Measurements from ENCODE around the gene PPP6R3.

Gene PPP6R3

DNA sequence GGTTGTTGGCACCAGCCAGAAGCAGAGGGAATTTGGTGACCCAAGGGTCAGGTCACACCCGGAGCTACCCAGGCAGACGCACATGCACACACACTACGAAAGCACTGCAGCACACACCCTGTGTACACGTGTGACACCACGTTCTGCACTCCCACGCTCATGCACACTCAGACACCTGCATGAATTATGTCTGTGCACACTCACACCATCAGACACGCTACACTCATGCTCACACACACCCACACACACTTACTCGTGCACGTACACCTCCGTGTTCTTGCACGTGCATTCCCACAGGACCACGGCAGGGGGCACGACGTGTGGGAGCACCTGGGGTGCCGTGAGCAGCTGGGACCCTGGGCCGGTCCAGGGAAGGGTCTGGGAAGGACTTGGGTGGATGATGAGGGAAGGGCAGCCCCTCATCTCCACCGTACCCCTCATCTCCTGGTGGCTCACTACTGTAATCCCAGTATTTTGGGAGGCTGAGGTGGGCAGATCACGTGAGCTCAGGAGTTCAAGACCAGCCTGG is 203.0 kb downstream of the PPP6R3 start:
- in situ Hi-C loops (cut with MboI; ENCODE audit: low sequenced_read_pairs, unreplicated experiment) = no loop called here
- DNase-seq (ENCODE audit: low spot score) = no peak
- TF ChIP-seq, protein P1, sequence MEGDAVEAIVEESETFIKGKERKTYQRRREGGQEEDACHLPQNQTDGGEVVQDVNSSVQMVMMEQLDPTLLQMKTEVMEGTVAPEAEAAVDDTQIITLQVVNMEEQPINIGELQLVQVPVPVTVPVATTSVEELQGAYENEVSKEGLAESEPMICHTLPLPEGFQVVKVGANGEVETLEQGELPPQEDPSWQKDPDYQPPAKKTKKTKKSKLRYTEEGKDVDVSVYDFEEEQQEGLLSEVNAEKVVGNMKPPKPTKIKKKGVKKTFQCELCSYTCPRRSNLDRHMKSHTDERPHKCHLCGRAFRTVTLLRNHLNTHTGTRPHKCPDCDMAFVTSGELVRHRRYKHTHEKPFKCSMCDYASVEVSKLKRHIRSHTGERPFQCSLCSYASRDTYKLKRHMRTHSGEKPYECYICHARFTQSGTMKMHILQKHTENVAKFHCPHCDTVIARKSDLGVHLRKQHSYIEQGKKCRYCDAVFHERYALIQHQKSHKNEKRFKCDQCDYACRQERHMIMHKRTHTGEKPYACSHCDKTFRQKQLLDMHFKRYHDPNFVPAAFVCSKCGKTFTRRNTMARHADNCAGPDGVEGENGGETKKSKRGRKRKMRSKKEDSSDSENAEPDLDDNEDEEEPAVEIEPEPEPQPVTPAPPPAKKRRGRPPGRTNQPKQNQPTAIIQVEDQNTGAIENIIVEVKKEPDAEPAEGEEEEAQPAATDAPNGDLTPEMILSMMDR (IDR thresholded peaks at IDR 0.05; ENCODE audit: borderline replicate concordance, control extremely low read depth, extremely low read depth, insufficient read depth, missing control alignments) = no peak

- no peak for DNase-seq (ENCODE audit: low spot score)
- TF ChIP-seq, protein P1 (IDR thresholded peaks at IDR 0.05; ENCODE audit: borderline replicate concordance, control extremely low read depth, extremely low read depth, insufficient read depth, missing control alignments) = no peak
- in situ Hi-C loops (cut with MboI; ENCODE audit: low sequenced_read_pairs, unreplicated experiment) = no loop called here
Observed at GRCh38 chr11:68664141-68664540, 203.6 kb downstream of the PPP6R3 start.

GRCh38 chr11:68664906-68665305 is 204.4 kb downstream of the PPP6R3 start:
- in situ Hi-C loops (cut with MboI; ENCODE audit: low sequenced_read_pairs, unreplicated experiment) = no loop called here
- TF ChIP-seq, protein P1 (IDR thresholded peaks at IDR 0.05; ENCODE audit: borderline replicate concordance, control extremely low read depth, extremely low read depth, insufficient read depth, missing control alignments) = no peak
- DNase-seq (ENCODE audit: low spot score) = no peak
